NCI-H2227 treated with DMSO at 0.1 percent for 48 hours (cell line): ENCODE results near the gene ZNF526.
A peak's percentile ranks its signal among the peaks of the same experiment; 100 is the strongest.
"Not testable (repeated sequence)": the region's sequence is repeated elsewhere in the genome, so short reads cannot be mapped to it uniquely, and the experiment has no call there.

Experiments
- DNase-seq: peaks from one replicate; lab custom pipeline; 2025; lab: John Stamatoyannopoulos, UW

ZNF526 gene

DNA sequence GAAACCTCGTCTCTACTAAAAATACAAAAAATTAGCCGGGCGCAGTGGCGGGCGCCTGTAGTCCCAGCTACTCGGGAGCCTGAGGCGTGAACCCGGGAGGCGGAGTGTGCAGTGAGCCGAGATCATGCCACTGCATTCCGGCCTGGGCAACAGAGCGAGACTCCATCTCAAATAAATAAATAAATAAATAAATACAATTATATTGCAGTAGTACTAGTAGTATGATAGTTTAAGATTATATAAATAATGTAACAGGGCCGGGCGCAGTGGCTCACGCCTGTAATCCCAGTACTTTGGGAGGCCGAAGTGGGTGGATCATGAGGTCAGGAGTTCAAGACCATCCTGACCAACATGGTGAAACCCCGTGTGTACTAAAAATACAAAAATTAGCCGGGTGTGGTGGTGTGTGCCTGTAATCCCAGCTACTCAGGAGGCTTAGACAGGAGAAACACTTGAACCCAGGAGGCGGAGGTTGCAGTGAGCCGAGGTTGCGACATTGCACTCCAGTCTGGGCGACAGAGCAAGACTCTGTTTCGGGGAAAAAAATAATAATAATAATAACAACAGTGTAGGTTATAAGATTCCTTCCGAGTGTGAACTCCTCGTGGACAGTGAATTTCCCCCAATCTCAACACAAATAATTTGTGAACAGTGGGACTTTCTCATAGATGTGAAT lies 47.0 kb downstream of the ZNF526 start:
- DNase-seq, result not testable (repeated sequence)

DNA sequence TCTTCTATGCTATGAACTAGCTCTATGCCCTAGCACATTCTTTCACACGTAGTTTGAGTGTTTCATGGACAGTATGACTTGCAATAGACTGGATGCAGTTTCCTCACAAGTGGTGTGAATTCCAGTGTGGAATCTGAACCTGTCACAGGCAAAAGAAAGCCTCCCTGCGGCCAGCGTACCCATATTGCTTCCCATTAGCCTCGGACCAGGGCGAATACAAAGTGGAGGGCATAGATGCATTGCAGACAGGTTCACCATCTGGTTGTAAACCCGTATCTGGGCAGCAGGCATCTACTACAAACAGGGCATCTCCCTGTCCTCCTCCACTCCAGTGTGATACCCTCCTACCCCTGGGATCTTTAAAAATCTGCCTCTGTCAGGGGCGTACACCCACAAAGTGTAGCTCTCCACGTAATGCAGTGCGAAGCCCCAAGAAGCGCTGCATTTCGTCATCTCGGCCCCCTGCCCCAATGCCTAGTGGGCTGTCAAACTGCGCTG lies 47.6 kb downstream of the ZNF526 start:
- no peak for DNase-seq

DNA sequence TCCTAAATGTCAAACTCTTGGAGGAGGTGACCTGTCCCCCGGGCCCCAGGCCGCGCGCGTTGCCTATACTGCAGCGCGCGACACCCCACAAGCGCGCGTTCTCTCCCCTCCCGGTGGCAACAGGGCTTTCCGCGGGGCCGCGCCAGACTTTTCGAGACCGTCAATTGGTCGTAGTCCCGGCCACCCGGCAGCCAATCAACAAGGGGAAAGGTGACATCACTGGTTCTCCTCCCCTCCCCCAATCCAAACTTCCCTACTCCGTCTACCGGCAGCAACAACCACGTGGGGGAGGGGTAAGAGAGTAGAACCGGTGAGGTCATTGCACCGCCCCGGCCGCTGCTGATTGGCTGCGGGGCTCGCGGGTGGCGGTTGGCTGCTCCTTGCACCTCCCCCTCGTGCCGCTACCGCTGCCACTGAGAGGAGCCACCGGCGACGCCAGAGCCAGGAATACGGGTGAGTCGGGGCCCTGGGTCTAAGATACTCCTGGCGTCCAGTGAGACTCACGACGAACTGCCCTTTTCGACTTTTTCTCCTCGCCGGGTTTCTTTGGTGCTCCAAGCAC lies 48.1 kb downstream of the ZNF526 start:
- peak; percentile 100 for DNase-seq

DNA sequence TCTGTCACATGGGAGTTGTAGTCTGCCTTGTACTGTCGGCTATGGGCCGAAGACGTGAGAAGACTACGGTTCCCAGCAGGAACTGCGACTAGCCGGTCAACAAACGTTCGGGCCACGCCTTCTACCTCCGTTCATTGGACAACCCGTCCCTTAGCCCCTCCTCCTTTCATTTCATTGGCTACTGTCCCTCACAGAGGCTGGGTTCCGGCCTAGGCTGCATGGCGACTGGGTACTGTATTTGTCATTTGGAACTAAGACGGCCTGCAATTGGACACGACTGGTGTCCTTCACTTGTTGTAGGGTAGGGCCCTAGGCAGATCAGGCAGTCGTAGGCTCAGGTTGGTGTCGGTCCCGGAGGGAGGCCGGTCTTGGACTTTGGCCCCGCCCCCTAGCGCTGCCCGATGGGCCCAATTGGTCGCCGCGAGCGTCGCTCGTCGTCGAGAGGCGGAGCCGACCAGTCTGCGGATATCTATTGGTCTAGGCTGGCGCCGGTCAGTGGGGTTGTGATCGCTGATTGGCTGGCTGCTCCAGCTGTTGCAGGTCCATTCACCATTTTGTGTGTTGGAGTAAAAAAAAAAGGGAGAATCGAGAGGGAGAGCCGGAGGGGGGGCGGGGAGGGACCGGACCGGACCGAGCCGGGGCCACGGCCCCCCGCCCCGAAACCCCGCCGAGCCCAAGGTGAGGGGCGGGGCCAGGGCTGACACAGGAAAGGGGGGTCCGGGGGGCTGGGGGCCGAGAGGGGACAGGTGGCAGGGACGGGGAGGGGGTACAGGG lies 48.8 kb downstream of the ZNF526 start, which contains the start of gene CIC:
TSS of gene CIC (plus strand) at position 549 of the 774 bp plus-strand sequence. CDS start 2,532 bp downstream, outside the sequence.
- peak; percentile 100 for DNase-seq

DNA sequence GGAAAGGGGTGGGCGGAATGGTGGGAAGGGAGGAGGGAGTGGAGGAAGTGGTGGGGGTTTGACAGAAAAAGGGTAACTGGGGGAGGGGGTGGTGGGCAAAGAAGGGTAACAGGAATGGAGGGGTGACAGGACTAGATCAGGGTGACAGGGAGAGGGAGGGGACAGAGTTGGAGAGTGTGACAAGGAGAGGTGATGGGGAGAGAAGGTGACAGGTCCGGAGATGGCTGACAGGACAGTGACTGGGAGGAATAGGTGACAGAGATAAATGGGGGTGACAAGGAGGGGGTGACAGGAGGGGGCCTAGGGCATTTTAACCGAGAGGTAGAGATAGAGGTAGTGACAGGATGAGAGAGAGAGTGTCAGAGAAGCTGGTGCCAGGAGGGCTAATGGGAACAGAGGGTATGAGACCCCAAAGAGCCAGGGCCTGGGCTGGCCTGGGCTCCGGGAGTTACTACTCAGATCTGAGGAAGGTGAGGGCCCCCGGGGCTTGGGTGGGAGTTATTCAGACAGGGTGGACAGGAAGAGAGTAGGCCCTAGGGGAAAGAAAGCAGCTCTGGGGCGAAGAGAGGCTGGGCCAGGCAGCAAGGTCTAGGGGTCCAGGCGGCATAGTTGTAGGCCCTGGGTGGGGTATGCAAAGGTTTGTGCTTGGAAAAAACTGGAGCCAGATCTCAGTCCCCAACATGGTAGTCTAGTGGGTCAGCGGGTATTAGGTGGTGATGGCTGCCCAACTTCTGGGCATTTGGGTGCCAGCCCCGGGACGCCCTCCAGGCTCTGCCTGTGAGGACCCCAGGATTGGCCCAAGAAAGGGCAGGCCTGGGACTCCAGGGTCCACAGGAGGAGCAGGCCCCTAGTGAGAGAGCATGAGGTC lies 49.6 kb downstream of the ZNF526 start:
- DNase-seq, result no peak

DNA sequence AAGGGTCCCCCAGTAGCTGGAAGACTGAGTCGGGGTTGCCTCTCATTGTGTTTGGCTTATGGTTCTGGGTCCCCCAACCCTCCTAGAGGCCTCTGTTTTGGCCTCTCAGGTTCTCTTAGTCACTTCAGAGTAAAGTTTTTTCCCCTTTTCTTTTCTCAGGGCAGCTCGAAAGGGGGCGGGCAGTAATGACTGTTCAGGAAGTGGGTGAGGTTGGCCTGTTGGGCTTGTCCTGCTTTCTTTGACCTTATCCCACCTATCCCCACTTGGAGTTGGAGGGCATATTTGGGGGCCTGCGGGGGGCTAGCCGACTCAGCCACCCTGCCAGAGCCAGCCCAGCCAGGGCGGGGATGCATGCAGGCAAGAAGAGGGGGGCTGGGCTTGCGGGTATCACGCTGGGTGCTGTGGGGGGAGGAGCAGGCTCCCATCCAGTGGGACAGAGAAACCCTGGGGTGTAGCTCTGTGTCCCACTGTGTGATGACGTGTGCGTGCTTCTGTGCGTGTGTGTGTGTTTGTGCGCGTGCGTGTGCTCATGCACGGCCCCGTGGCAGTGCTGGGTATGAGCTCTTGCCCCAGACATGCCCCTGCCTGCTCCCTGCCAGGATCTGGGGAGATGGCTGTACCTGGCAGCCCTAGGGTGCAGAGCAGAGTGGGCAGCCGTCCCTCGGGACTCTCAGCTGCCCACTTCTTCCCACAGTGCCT lies 50.4 kb downstream of the ZNF526 start:
- DNase-seq, result no peak

DNA sequence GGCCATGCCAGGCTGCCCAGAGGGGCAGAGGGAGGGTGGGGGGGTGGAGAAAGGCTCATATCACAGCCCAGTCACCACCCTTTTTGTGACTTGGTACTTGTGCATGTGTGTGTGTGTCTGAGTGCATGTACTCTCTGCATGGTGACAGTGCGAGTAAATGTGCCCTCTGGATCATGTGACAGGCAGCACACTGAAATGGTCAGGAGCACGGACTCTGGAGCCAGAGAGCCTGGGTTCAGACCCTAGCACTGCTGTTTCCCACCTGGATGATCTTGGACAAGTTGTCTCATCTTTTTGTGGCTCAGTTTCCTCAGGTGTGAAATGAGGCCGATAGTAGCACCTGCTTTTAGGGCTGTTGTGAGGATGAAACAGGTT lies 50.9 kb downstream of the ZNF526 start:
- no peak for DNase-seq

DNA sequence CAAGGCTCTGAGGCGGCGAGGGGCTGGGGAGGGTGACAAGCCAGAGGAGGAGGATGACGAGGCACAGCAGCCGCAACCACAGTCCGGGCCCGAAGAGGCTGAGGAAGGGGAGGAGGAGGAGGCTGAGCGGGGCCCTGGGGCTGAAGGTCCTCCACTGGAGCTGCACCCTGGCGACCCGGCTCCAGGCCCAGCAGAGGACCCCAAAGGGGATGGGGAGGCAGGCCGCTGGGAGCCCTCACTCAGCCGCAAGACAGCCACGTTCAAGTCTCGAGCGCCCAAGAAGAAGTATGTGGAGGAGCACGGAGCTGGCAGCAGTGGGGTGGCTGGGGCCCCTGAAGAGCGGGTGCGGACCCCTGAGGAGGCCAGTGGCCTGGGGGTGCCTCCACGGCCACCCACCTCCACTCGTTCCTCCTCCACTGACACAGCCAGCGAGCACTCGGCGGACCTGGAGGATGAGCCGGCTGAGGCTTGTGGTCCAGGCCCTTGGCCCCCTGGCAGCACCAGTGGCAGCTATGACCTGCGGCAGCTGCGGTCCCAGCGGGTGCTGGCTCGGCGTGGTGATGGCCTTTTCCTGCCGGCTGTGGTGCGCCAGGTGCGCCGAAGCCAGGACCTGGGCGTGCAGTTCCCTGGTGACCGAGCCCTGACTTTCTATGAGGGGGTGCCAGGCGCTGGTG lies 51.9 kb downstream of the ZNF526 start:
- no peak for DNase-seq

DNA sequence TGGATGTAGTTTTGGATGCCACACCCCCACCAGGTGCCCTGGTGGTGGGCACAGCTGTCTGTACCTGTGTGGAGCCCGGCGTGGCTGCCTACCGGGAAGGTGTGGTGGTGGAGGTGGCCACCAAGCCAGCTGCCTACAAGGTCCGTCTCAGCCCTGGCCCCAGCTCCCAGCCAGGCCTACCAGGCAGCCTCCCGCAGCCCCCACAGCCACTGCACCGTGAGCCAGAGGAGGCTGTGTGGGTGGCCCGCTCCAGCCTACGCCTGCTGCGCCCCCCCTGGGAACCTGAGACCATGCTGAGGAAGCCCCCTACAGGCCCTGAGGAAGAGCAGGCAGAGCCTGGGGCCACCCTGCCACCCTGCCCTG lies 52.4 kb downstream of the ZNF526 start:
- DNase-seq, result no peak

DNA sequence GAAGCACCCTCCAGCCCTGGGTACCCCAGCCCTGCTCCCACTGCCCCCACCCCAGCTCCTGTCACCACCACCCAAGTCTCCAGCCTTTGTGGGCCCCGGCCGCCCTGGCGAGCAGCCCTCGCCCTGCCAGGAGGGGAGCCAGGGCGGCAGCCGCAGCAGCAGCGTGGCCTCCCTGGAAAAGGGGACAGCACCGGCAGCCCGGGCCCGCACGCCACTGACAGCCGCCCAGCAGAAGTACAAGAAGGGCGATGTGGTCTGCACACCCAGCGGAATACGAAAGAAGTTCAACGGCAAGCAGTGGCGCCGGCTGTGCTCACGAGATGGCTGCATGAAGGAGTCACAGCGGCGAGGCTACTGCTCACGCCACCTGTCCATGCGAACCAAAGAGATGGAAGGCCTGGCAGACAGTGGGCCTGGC lies 52.9 kb downstream of the ZNF526 start:
- DNase-seq, result no peak

DNA sequence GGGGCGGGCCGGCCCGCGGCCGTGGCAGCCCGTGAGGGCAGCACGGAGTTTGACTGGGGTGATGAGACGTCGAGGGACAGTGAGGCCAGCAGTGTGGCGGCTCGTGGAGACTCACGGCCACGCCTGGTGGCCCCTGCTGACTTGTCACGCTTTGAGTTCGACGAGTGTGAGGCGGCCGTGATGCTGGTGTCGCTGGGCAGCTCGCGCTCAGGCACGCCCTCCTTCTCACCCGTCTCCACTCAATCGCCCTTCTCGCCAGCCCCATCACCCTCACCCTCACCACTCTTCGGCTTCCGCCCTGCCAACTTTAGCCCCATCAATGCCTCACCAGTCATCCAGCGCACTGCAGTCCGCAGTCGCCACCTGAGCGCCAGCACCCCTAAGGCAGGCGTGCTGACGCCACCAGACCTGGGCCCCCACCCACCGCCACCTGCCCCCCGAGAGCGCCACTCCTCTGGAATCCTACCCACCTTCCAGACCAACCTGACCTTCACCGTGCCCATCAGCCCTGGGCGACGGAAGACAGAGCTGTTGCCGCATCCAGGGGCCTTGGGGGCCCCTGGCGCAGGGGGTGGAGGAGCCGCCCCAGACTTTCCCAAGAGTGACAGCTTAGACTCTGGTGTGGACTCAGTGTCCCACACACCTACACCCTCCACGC lies 53.4 kb downstream of the ZNF526 start:
- no peak for DNase-seq

DNA sequence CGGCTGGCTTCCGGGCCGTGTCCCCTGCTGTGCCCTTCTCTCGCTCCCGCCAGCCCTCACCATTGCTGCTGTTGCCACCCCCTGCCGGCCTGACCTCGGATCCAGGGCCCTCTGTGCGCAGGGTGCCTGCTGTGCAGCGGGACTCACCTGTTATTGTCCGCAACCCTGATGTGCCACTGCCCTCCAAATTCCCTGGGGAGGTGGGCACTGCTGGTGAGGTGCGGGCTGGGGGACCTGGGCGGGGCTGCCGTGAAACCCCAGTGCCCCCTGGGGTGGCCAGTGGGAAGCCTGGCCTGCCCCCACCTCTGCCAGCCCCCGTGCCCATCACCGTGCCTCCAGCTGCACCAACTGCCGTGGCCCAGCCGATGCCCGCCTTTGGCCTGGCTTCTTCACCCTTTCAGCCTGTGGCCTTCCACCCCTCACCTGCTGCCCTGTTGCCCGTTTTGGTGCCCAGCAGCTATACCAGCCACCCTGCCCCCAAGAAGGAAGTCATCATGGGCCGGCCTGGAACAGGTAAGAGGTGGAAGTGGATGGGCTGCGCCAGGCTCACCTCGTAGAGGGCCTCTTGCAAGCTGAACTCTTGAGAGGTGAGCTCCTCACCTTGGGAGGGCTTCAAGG lies 54.1 kb downstream of the ZNF526 start:
- no peak for DNase-seq

DNA sequence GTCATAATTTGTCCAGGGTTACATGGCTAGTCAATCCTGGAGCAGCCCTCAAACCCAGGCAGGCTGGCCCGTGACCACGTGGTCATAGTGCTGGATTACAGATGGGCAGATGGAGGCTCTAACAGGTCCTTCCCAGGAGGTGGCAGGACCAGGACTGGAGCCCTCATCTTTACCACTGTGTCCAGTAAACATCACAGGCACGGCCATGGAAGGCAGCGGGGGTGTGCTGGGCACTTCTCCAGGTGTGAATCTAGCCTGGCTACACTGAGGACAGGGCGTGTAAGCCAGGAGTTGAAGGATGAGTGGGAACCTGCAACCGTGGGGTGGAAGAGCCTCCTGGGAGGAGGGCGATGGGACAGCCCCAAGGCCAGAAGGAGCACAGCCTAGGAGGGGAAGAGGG lies 55.0 kb downstream of the ZNF526 start:
- no peak for DNase-seq

DNA sequence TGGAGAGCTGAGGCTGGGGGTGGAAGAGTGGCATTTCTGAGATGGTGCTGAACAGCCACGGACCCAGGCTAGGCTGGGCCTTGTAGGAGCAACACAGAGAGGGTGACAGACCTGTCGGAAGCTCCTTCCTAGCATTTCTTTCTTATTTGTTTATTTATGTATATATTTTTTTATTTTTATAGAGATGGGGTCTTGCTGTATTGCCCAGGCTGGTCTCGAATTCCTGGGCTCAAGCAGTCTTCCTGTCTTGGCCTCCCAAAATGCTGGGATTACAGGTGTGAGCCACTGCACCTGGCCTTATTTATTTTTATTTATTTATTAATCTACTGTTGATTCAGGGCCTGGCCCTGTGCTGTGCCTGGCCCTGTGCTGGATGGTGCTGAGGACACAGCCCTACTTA lies 55.4 kb downstream of the ZNF526 start:
- no peak for DNase-seq

DNA sequence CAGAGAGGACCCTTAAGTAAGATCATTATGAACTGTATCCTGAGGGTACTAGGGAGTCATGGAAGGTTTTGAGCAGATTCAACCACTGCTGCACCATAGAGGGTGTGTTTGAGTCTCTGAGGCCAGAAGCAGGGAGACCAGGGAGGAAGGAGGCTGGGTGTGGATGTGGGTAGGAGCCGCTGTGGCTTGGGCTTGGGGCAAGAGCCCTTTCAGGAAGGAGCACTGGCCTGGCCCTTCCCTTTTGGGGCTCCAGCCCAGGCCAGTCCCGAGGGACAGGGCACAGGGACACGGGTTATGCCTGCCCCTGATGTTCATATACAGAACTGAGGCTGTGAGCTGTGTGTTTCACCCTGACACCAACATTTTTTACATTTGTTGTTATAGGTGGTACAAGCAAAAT lies 56.2 kb downstream of the ZNF526 start:
- DNase-seq, result no peak

DNA sequence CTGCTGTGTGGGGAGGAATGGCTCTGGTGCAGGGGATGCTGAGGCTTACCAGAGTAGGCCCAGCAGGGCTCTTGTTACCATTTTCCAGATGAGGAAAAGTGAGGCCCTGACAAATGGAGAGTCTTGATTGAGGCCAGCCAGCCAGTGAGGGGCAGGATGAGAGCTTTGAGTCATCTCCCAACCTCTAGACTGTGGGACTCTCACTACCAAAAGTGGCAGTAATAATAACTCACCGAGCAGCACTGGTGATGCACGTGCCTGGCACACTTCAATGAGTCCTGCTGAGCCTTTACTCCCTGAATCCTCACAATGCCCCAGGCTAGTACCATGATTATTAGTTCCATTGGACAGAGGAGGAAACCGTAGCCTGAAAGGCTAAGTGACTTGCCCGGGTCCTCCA lies 56.7 kb downstream of the ZNF526 start:
- no peak for DNase-seq
